ENCODE results near the gene ELSPBP1.
"Not testable (repeated sequence)": the region's sequence is repeated elsewhere in the genome, so short reads cannot be mapped to it uniquely, and the experiment has no call there.

Gene ELSPBP1

GRCh38 chr19:47994209-47994802, at the start of gene ELSPBP1 (continued):
- TF ChIP-seq ZNF830 (tag by site-specific recombination; IDR thresholded peaks at IDR 0.05; ENCODE audit: low read depth) (no peak), HOXD13 (CRISPR knock-in tag; IDR thresholded peaks at IDR 0.05; ENCODE audit: borderline replicate concordance) (peak; percentile 98), ZNF664 (tag by site-specific recombination; IDR thresholded peaks at IDR 0.05) (no peak)

DNA sequence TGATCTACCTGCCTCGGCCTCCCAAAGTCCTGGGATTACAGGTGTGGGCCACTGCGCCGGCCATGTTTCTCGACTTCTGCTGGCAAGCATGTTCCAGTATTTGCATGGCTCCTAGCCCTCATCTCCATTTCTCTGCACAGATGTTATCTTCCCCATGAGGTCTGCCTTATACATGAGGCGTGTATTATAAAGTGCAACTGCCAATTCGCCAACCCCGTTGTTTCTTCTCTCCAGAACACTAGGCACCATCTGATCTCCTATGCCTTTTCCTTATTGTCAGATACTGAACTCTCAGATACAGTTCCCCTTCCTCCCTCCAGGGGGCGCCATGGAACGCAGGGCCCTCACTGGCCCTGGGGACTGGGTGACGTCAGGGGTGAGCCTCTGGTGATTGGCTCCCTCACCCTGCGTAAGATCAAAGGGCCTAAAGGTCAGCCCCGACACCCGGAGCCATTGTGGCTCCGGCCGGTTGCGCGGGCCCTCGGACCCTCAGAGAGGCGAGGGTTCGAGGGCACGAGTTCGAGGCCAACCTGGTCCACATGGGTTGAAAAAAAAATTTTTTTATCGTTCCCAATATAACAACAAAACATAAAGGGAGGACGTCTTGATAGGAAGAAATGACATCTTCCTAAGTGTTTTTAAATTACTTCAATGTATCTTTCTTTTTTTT, 44.4 kb upstream of the ELSPBP1 start:
- H3K4me1 ChIP-seq (ENCODE audit: control insufficient read depth, insufficient read depth, low read length); H3K27ac ChIP-seq (ENCODE audit: extremely low read depth, low read depth, low read length); H3K9me3 ChIP-seq (ENCODE audit: control insufficient read depth, insufficient read depth, low read depth, low read length); CTCF ChIA-PET; POLR2A ChIA-PET; H3K36me3 ChIP-seq (ENCODE audit: control insufficient read depth in 2 of 2, insufficient read depth in 1 of 2, low read length in 2 of 2); H3K4me3 ChIP-seq (ENCODE audit: low read depth, low read length): not testable (repeated sequence)

DNA sequence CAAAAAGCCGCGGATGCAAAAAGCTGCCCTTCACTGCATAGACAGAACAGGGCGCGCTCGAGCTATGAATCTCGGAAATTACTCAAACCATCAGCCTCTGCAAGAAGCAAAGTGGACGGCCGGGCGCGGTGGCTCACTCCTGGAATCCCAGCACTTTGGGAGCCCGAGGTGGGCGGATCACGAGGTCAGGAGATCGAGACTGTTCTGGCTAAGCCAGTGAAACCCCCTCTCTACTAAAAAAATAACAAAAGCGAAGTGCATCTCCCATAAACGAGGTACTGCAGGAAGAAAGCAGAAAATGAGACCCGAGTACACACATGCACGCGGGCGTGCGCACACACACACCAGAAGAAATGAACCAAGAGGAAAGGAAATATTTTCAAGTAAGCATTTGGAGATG, 42.3 kb upstream of the ELSPBP1 start:
- H3K4me1 ChIP-seq (ENCODE audit: control insufficient read depth, insufficient read depth, low read length); CTCF ChIA-PET; H3K27ac ChIP-seq (ENCODE audit: extremely low read depth, low read depth, low read length); H3K4me3 ChIP-seq (ENCODE audit: low read depth, low read length); H3K9me3 ChIP-seq (ENCODE audit: control insufficient read depth, insufficient read depth, low read depth, low read length); POLR2A ChIA-PET; H3K36me3 ChIP-seq (ENCODE audit: control insufficient read depth in 2 of 2, insufficient read depth in 1 of 2, low read length in 2 of 2): not testable (repeated sequence)

GRCh38 chr19:47955936-47956335, 38.5 kb upstream of the ELSPBP1 start:
- H3K36me3 ChIP-seq (ENCODE audit: control insufficient read depth in 2 of 2, insufficient read depth in 1 of 2, low read length in 2 of 2); H3K4me3 ChIP-seq (ENCODE audit: low read depth, low read length); H3K27ac ChIP-seq (ENCODE audit: extremely low read depth, low read depth, low read length); H3K4me1 ChIP-seq (ENCODE audit: control insufficient read depth, insufficient read depth, low read length); H3K9me3 ChIP-seq (ENCODE audit: control insufficient read depth, insufficient read depth, low read depth, low read length); CTCF ChIA-PET; POLR2A ChIA-PET: not testable (repeated sequence)

DNA sequence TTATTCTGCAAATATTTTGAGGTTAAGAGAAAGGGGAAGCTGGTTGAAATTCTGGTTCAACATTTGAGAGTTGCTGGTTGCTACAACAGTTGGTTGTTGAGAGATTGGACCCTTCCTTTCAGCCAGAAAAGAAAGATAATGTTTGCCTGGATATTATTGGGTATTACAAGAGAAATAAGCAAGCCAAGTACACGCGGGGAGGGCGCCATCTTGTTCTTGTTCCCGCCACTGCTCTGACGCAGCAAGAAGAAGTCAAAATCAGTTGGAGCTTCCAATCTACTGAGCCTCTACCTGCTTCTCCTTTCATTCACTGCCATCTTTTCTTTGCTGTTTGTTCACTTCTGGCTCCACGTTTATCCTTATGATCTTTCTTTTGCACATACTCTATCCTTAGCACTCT, 20.9 kb upstream of the ELSPBP1 start:
- Histone ChIP-seq H3K27ac (ENCODE audit: extremely low read depth, low read depth, low read length) (no peak overlapping the region), H3K9me3 (ENCODE audit: control insufficient read depth, insufficient read depth, low read depth, low read length) (no peaks in the 10 kb centered on the region), H3K4me1 (ENCODE audit: control insufficient read depth, insufficient read depth, low read length) (no peaks in the 10 kb centered on the region), H3K36me3 (ENCODE audit: control insufficient read depth in 2 of 2, insufficient read depth in 1 of 2, low read length in 2 of 2) (no peaks in the 10 kb centered on the region), H3K4me3 (ENCODE audit: low read depth, low read length) (no peak overlapping the region)
- ChIA-PET CTCF (interaction anchor here (0.7 to 1.8 kb wide), 3 partner anchors 10 to 129 kb away, joined by 3 to 10 read pairs (median 5); no protein-coding TSS in a partner anchor), POLR2A (no interaction called here)
- TF ChIP-seq, protein P1, sequence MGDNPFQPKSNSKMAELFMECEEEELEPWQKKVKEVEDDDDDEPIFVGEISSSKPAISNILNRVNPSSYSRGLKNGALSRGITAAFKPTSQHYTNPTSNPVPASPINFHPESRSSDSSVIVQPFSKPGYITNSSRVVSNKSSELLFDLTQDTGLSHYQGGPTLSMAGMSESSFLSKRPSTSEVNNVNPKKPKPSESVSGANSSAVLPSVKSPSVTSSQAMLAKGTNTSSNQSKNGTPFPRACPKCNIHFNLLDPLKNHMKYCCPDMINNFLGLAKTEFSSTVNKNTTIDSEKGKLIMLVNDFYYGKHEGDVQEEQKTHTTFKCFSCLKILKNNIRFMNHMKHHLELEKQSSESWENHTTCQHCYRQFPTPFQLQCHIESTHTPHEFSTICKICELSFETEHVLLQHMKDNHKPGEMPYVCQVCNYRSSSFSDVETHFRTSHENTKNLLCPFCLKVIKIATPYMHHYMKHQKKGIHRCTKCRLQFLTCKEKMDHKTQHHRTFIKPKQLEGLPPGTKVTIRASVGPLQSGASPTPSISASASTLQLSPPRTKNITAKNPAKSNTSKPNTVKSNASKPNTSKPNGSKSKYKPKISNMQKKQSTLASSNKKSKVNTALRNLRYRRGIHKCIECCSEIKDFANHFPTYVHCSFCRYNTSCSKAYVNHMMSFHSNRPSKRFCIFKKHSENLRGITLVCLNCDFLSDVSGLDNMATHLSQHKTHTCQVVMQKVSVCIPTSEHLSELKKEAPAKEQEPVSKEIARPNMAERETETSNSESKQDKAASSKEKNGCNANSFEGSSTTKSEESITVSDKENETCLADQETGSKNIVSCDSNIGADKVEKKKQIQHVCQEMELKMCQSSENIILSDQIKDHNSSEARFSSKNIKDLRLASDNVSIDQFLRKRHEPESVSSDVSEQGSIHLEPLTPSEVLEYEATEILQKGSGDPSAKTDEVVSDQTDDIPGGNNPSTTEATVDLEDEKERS (tag by site-specific recombination; IDR thresholded peaks at IDR 0.05) = no peak
- TF ChIP-seq ZNF654 (tag by site-specific recombination; IDR thresholded peaks at IDR 0.05; ENCODE audit: low read depth) (no peak), ZNF266 (tag by site-specific recombination; IDR thresholded peaks at IDR 0.05; ENCODE audit: low read depth) (no peak), WT1 (tag by site-specific recombination; IDR thresholded peaks at IDR 0.05) (no peak), ZNF341 (tag by site-specific recombination; IDR thresholded peaks at IDR 0.05; ENCODE audit: low read depth) (no peak), ZNF664 (tag by site-specific recombination; IDR thresholded peaks at IDR 0.05) (no peak), ZNF211 (tag by site-specific recombination; IDR thresholded peaks at IDR 0.05; ENCODE audit: low read depth) (no peak), ZBTB17 (tag by site-specific recombination; IDR thresholded peaks at IDR 0.05) (no peak), ZNF548 (tag by site-specific recombination; IDR thresholded peaks at IDR 0.05) (no peak)
- TF ChIP-seq, protein P2, sequence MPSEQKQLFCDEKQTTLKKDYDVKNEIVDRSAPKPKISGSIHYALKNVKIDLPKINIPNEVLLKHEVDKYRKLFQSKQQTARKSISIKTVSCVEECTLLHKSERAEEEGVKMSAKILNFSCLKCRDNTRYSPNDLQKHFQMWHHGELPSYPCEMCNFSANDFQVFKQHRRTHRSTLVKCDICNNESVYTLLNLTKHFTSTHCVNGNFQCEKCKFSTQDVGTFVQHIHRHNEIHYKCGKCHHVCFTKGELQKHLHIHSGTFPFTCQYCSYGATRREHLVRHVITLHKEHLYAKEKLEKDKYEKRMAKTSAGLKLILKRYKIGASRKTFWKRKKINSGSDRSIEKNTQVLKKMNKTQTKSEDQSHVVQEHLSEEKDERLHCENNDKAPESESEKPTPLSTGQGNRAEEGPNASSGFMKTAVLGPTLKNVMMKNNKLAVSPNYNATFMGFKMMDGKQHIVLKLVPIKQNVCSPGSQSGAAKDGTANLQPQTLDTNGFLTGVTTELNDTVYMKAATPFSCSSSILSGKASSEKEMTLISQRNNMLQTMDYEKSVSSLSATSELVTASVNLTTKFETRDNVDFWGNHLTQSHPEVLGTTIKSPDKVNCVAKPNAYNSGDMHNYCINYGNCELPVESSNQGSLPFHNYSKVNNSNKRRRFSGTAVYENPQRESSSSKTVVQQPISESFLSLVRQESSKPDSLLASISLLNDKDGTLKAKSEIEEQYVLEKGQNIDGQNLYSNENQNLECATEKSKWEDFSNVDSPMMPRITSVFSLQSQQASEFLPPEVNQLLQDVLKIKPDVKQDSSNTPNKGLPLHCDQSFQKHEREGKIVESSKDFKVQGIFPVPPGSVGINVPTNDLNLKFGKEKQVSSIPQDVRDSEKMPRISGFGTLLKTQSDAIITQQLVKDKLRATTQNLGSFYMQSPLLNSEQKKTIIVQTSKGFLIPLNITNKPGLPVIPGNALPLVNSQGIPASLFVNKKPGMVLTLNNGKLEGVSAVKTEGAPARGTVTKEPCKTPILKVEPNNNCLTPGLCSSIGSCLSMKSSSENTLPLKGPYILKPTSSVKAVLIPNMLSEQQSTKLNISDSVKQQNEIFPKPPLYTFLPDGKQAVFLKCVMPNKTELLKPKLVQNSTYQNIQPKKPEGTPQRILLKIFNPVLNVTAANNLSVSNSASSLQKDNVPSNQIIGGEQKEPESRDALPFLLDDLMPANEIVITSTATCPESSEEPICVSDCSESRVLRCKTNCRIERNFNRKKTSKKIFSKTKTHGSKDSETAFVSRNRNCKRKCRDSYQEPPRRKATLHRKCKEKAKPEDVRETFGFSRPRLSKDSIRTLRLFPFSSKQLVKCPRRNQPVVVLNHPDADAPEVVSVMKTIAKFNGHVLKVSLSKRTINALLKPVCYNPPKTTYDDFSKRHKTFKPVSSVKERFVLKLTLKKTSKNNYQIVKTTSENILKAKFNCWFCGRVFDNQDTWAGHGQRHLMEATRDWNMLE (tag by site-specific recombination; conservative IDR thresholded peaks at IDR 0.05; ENCODE audit: low read depth) = no peak
- TF ChIP-seq, protein P3, sequence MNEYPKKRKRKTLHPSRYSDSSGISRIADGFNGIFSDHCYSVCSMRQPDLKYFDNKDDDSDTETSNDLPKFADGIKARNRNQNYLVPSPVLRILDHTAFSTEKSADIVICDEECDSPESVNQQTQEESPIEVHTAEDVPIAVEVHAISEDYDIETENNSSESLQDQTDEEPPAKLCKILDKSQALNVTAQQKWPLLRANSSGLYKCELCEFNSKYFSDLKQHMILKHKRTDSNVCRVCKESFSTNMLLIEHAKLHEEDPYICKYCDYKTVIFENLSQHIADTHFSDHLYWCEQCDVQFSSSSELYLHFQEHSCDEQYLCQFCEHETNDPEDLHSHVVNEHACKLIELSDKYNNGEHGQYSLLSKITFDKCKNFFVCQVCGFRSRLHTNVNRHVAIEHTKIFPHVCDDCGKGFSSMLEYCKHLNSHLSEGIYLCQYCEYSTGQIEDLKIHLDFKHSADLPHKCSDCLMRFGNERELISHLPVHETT (tag by site-specific recombination; IDR thresholded peaks at IDR 0.05) = no peak
